ENCODE data around the gene SLC25A51. TPM values are rescaled to one million over a fixed set of nuclear protein-coding genes. Genes with fewer than 3 reads are reported as not detected.
"Not testable (repeated sequence)": the region's sequence is repeated elsewhere in the genome, so short reads cannot be mapped to it uniquely, and the experiment has no call there.

Gene SLC25A51
- total RNA-seq, 2 experiments from 2014 or later = 31.8 to 32.4 TPM

- H3K4me3 ChIP-seq (ENCODE audit: low read depth, low read length, poor library complexity, severe bottlenecking) = no peak overlapping the region
- peaks cover 9% of the 10 kb centered on the region for H3K4me1 ChIP-seq (ENCODE audit: insufficient read depth, low read length, poor library complexity, severe bottlenecking)
- TF ChIP-seq EZH2phosphoT487 (IDR thresholded peaks at IDR 0.05; ENCODE audit: borderline replicate concordance, low read depth, low read length) (no peak), CTCF (conservative IDR thresholded peaks at IDR 0.05; ENCODE audit: low read length) (peak; percentile 95)
- no TSS peak for BruUV-seq (replicated peaks)
- H3K9me2 ChIP-seq (ENCODE audit: insufficient read depth, low read length) = no peaks in the 10 kb centered on the region
- peak; percentile 79 for DNase-seq (ENCODE audit: low spot score)
- POLR2A ChIA-PET = interaction anchor here (0.5 kb wide), 1 partner anchor 792 kb away, joined by 5 read pairs; no protein-coding TSS in a partner anchor
- no peaks in the 10 kb centered on the region for H3K36me3 ChIP-seq (ENCODE audit: insufficient read depth, low read length)
- H3K4me2 ChIP-seq (ENCODE audit: low read length) = no peak overlapping the region
- H3K79me2 ChIP-seq (ENCODE audit: insufficient read depth, low read depth, low read length) = no peaks in the 10 kb centered on the region
- no peaks in the 10 kb centered on the region for H3K9me3 ChIP-seq (ENCODE audit: low read length)
- intact Hi-C loops (cut with micrococcal nuclease; ENCODE audit: unreplicated experiment) = loop anchor here (1.0 to 10.0 kb wide), 6 partner anchors 154 to 520 kb away; partner anchors contain the start of gene SHB
- CTCF ChIA-PET (ENCODE audit: unreplicated experiment) = interaction anchor here (0.6 kb wide), 1 partner anchor 174 kb away, joined by 3 read pairs; no protein-coding TSS in a partner anchor
- H2AFZ ChIP-seq (ENCODE audit: low read length) = peak overlapping the region; percentile 87
- no peaks in the 10 kb centered on the region for H4K20me1 ChIP-seq (ENCODE audit: insufficient read depth, low read length)
- H3K27ac ChIP-seq (ENCODE audit: low read depth, low read length, poor library complexity, severe bottlenecking) = no peak overlapping the region
Observed at GRCh38 chr9:37913480-37914153, 9.7 kb upstream of the SLC25A51 start.

GRCh38 chr9:37911271-37911681 is 7.3 kb upstream of the SLC25A51 start:
- Histone ChIP-seq H3K27ac (ENCODE audit: low read depth, low read length, poor library complexity, severe bottlenecking) (peak overlapping the region; percentile 68), H3K9me2 (ENCODE audit: insufficient read depth, low read length) (no peaks in the 10 kb centered on the region), H3K4me3 (ENCODE audit: low read depth, low read length, poor library complexity, severe bottlenecking) (peak overlapping the region; percentile 73), H3K79me2 (ENCODE audit: insufficient read depth, low read depth, low read length) (no peaks in the 10 kb centered on the region), H3K36me3 (ENCODE audit: insufficient read depth, low read length) (no peaks in the 10 kb centered on the region), H3K4me1 (ENCODE audit: insufficient read depth, low read length, poor library complexity, severe bottlenecking) (peaks cover 9% of the 10 kb centered on the region), H4K20me1 (ENCODE audit: insufficient read depth, low read length) (no peaks in the 10 kb centered on the region), H2AFZ (ENCODE audit: low read length) (peak overlapping the region; percentile 56), H3K9me3 (ENCODE audit: low read length) (no peaks in the 10 kb centered on the region), H3K4me2 (ENCODE audit: low read length) (peak overlapping the region; percentile 74)
- BruUV-seq (replicated peaks) = TSS peak; percentile 89
- POLR2A ChIA-PET = interaction anchor here (1.3 to 1.4 kb wide), 2 partner anchors 8 to 248 kb away, joined by 4 to 5 read pairs; no protein-coding TSS in a partner anchor
- TF ChIP-seq CTCF (conservative IDR thresholded peaks at IDR 0.05; ENCODE audit: low read length) = no peak
- no peak for TF ChIP-seq EZH2phosphoT487 (IDR thresholded peaks at IDR 0.05; ENCODE audit: borderline replicate concordance, low read depth, low read length)
- intact Hi-C loops (cut with micrococcal nuclease; ENCODE audit: unreplicated experiment) = loop anchor here (5.0 to 10.0 kb wide), 3 partner anchors 156 to 354 kb away; partner anchors contain the start of gene SHB
- DNase-seq (ENCODE audit: low spot score) = peak; percentile 62
- CTCF ChIA-PET (ENCODE audit: unreplicated experiment) = no interaction called here

- Histone ChIP-seq H3K9me3 (ENCODE audit: low read length) (no peaks in the 10 kb centered on the region), H3K4me3 (ENCODE audit: low read depth, low read length, poor library complexity, severe bottlenecking) (no peak overlapping the region), H3K9me2 (ENCODE audit: insufficient read depth, low read length) (no peaks in the 10 kb centered on the region), H2AFZ (ENCODE audit: low read length) (no peak overlapping the region), H3K36me3 (ENCODE audit: insufficient read depth, low read length) (no peaks in the 10 kb centered on the region), H3K4me2 (ENCODE audit: low read length) (no peak overlapping the region), H3K27ac (ENCODE audit: low read depth, low read length, poor library complexity, severe bottlenecking) (no peak overlapping the region), H3K4me1 (ENCODE audit: insufficient read depth, low read length, poor library complexity, severe bottlenecking) (peaks cover 9% of the 10 kb centered on the region), H4K20me1 (ENCODE audit: insufficient read depth, low read length) (no peaks in the 10 kb centered on the region), H3K79me2 (ENCODE audit: insufficient read depth, low read depth, low read length) (no peaks in the 10 kb centered on the region)
- POLR2A ChIA-PET = interaction anchor here (0.6 to 0.7 kb wide), 2 partner anchors 203 to 425 kb away, joined by 3 read pairs; no protein-coding TSS in a partner anchor
- CTCF ChIA-PET (ENCODE audit: unreplicated experiment) = no interaction called here
- DNase-seq (ENCODE audit: low spot score) = no peak
- BruUV-seq (replicated peaks) = no TSS peak
- TF ChIP-seq CTCF (conservative IDR thresholded peaks at IDR 0.05; ENCODE audit: low read length) = no peak
- no peak for TF ChIP-seq EZH2phosphoT487 (IDR thresholded peaks at IDR 0.05; ENCODE audit: borderline replicate concordance, low read depth, low read length)
- intact Hi-C loops (cut with micrococcal nuclease; ENCODE audit: unreplicated experiment) = loop anchor here (5.0 to 10.0 kb wide), 3 partner anchors 157 to 355 kb away; partner anchors contain the start of gene SHB
Observed at GRCh38 chr9:37910271-37910670, 6.3 kb upstream of the SLC25A51 start.

- POLR2A ChIA-PET = interaction anchor here (0.7 kb wide), 1 partner anchor 781 kb away, joined by 4 read pairs; no protein-coding TSS in a partner anchor
- H4K20me1 ChIP-seq (ENCODE audit: insufficient read depth, low read length); H2AFZ ChIP-seq (ENCODE audit: low read length); H3K79me2 ChIP-seq (ENCODE audit: insufficient read depth, low read depth, low read length); H3K27ac ChIP-seq (ENCODE audit: low read depth, low read length, poor library complexity, severe bottlenecking); H3K9me3 ChIP-seq (ENCODE audit: low read length); CTCF ChIA-PET (ENCODE audit: unreplicated experiment); H3K4me2 ChIP-seq (ENCODE audit: low read length); DNase-seq (ENCODE audit: low spot score); BruUV-seq (replicated peaks); H3K36me3 ChIP-seq (ENCODE audit: insufficient read depth, low read length); H3K4me3 ChIP-seq (ENCODE audit: low read depth, low read length, poor library complexity, severe bottlenecking); H3K9me2 ChIP-seq (ENCODE audit: insufficient read depth, low read length): not testable (repeated sequence)
- peaks cover 12% of the 10 kb centered on the region for H3K4me1 ChIP-seq (ENCODE audit: insufficient read depth, low read length, poor library complexity, severe bottlenecking)
- intact Hi-C loops (cut with micrococcal nuclease; ENCODE audit: unreplicated experiment) = loop anchor here (5.0 to 10.0 kb wide), 3 partner anchors 157 to 355 kb away; partner anchors contain the start of gene SHB
Observed at GRCh38 chr9:37909836-37910235, 5.9 kb upstream of the SLC25A51 start.
